ENCODE measurements around the gene DLAT. TPM values are rescaled to one million over a fixed set of nuclear protein-coding genes. Genes with fewer than 3 reads are reported as not detected.
"Not testable (repeated sequence)": the region's sequence is repeated elsewhere in the genome, so short reads cannot be mapped to it uniquely, and the experiment has no call there.

DLAT gene
- total RNA-seq, 1 donor from 2014 or later = 21.3 TPM

- Histone ChIP-seq H3K4me3 (peak overlapping the region; percentile 94 to 96), H3K36me3 (peaks cover 21 to 31% of the 10 kb centered on the region in 2 donors), H3K27me3 (no peaks in the 10 kb centered on the region), H3K9me3 (no peaks in the 10 kb centered on the region), H3K27ac (peak overlapping the region; percentile 81 to 88), H3K4me1 (peaks cover 0 to 11% of the 10 kb centered on the region in 2 donors)
- DNase-seq (ENCODE audit: low spot score in 2 of 2) = no peak
- intact Hi-C loops (cut with DNase I) = no loop called here
- no peak for TF ChIP-seq CTCF (IDR thresholded peaks at IDR 0.05)
These were observed 499 bp downstream of the DLAT start for GRCh38 chr11:112025707-112026106.

- H3K9me3 ChIP-seq; H3K4me3 ChIP-seq; H3K27me3 ChIP-seq; H3K27ac ChIP-seq; DNase-seq (ENCODE audit: low spot score in 2 of 2); intact Hi-C loops (cut with DNase I): not testable (repeated sequence)
- H3K36me3 ChIP-seq = peaks cover 21 to 30% of the 10 kb centered on the region in 2 donors
- peaks cover 0 to 11% of the 10 kb centered on the region in 2 donors for H3K4me1 ChIP-seq
These were observed 1.7 kb downstream of the DLAT start for GRCh38 chr11:112026784-112027410.

DNA sequence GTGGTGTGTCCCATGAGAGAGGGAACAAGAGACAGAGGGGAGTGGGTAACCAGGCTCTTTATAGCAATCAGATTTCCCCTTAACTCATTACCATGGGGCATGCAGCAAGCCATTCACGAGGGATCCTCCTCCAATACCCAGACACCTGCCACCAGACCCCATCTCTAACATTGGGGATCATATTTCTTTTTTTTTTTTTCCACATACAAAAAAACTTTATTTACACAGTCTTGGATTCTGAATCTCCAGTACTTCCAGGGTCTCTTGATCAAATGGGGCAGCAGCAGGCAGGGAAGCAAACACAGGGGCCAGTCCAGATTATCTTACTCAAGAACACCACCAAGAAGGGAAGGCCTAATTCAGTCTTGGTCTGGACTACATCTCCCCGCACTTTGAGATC, 4.3 kb downstream of the DLAT start:
- no peak overlapping the region for H3K4me3 ChIP-seq
- TF ChIP-seq CTCF (IDR thresholded peaks at IDR 0.05) = no peak
- H3K4me1 ChIP-seq = peaks cover 0 to 8% of the 10 kb centered on the region in 2 donors
- H3K36me3 ChIP-seq = peaks cover 23 to 47% of the 10 kb centered on the region in 2 donors
- no peaks in the 10 kb centered on the region for H3K27me3 ChIP-seq
- DNase-seq (ENCODE audit: low spot score in 2 of 2) = no peak
- no peak overlapping the region for H3K27ac ChIP-seq
- intact Hi-C loops (cut with DNase I) = no loop called here
- no peaks in the 10 kb centered on the region for H3K9me3 ChIP-seq

DNA sequence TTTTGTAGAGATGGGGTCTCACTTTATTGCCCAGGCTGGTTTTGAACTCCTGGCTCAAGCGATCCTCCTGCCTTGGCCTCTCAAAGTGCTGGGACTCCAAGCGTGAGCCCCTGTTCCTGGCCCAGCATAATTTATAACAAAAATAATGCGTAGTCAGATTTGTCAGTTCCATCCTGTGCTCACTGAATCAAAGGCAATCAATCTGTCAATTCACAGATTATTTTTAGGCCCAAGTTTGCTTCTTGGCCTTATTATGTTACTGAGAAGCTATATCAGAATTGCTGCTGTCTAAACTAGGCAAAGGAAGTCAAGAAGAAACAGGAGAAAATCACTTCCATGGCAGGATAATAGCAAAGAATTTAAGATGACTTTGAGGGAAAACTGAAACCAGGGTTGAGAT, 8.7 kb downstream of the DLAT start:
- Histone ChIP-seq H3K36me3 (peaks cover 46 to 73% of the 10 kb centered on the region in 2 donors), H3K9me3 (no peaks in the 10 kb centered on the region)
- intact Hi-C loops (cut with DNase I) = no loop called here

DNA sequence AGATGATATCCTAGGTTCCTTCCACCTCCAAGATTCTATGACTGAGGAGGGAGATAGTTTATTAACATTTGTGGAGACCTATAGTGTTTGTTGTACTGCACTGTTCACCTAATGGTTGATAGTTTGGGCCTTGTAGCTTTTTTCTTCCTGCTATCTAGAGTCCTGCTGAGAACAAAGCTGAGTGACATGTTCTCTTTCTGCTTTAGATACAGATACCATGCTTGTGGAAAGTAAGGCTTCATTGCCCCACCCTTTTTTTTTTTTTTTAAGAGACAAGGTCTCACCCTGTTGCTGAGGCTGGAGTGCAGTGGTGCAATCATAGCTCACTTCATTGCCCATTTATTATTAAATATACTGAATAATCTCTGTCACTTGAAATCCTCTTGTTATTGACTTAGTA, 12.3 kb downstream of the DLAT start:
- no peak for TF ChIP-seq CTCF (IDR thresholded peaks at IDR 0.05)
- Histone ChIP-seq H3K27me3 (no peaks in the 10 kb centered on the region), H3K9me3 (no peaks in the 10 kb centered on the region), H3K27ac (no peak overlapping the region), H3K4me3 (no peak overlapping the region), H3K4me1 (no peaks in the 10 kb centered on the region), H3K36me3 (peaks cover 40 to 49% of the 10 kb centered on the region in 2 donors)
- no peak for DNase-seq (ENCODE audit: low spot score in 2 of 2)
- intact Hi-C loops (cut with DNase I) = no loop called here

More for the DNA sequence above, 8.7 kb downstream of the DLAT start:
- H3K27ac ChIP-seq = no peak overlapping the region
- TF ChIP-seq CTCF (IDR thresholded peaks at IDR 0.05) = no peak
- no peak for DNase-seq (ENCODE audit: low spot score in 2 of 2)
- H3K27me3 ChIP-seq = no peaks in the 10 kb centered on the region
- no peak overlapping the region for H3K4me3 ChIP-seq
- H3K4me1 ChIP-seq = no peaks in the 10 kb centered on the region

GRCh38 chr11:112042161-112042960, 17.2 kb downstream of the DLAT start:
- Histone ChIP-seq H3K4me3 (no peak overlapping the region), H3K27ac (no peak overlapping the region), H3K27me3 (no peaks in the 10 kb centered on the region), H3K9me3 (no peaks in the 10 kb centered on the region), H3K36me3 (peaks cover 53 to 60% of the 10 kb centered on the region in 2 donors), H3K4me1 (no peaks in the 10 kb centered on the region)
- no peak for TF ChIP-seq CTCF (IDR thresholded peaks at IDR 0.05)
- intact Hi-C loops (cut with DNase I) = no loop called here
- no peak for DNase-seq (ENCODE audit: low spot score in 2 of 2)
